NCI-H82 (cell line): ENCODE results near the gene MIDN.

Experiments
- DNase-seq: peaks from one replicate; lab custom pipeline; 2025; lab: John Stamatoyannopoulos, UW

MIDN gene

DNA sequence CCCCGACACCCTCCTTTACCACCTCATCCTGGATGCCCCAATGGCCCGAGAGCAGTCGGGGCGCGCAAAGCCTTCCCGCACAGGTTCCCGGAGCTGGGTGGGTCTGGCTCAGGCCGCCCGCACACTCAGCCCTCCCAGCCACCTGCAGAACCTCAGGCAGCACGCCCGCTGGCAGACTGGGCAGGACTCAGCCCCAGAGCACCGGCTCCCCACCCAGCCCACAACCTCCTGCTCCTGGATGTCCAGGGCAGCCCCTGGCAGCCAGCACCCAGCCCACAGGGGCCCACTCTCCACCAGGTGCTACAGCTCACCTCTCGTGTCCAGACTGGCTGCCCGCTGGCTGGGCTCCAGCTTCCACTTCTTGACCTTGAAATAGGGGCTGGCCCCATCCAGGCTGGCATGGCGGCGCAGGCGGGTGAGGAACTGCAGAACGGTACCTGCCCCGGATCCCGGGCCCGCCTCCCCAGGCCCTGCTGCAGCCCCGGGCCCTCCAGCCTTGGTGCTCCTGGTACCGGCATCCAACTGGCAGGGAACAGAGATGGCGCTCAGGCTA, 15.2 kb upstream of the MIDN start:
- DNase-seq: no peak

DNA sequence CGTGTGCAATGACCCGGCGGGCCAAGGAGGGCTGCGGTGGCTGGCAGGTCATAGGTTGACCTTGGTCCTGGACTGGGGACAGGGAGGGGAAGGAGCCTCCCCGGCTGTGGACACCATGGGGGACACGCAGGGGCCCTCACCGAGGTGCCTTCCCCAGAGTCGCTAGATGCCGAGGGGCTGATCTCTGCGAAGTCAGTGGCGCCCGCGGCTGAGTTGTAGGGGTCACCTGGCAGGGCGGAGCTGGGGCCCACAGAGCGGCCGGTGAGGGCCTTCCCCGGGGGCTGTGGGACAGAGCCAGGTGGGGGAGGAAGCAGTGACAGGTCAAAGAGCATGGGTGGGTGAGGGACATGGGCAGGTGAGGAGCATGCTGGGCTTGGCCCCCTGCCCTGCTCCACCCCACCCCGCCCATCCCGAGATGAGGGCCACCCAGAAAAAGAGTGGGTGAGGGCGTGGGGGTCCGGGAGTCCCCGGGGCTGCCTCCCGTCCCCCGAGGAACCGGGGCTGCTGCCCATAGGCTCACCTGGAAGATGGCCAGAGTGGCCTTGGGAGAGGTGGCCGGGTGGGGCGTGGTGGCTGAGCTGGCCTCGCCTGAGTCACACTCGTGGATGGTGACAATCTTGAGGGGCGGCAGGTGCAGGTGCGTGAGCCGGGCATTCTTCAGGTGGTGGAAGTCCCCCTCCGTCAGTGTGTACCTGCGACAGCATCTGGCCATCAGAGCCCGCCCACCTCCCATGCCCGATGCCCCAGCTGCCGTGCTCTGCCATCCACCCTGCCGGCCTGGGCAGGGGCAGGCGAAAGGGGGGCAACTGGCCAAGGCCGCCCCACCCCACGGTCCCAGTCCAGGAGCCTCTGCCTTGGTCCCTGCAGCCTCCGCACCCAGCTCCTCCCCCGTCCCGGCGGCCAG, 14.1 kb upstream of the MIDN start:
- no peak for DNase-seq

DNA sequence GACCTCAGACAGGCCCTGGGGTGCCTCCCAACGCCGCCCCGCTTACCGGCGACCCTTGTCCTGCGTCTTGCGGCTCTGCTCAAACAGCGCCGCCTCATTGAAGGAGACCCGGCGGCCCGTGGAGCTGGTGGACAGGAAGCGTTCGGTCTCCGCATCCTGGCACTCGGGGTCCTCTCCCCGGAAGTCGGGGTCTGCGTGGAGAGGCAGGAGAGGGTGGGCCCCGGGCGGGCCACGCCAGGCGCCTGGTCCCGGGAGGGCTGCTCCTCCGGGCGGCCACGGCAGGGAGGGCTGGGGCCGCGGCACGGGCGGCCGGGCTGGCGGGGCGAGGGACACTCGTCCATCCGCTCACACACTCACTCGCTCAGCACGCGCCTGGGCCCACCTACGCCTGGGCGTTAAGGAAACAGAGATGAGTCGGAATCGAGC, 13.4 kb upstream of the MIDN start:
- DNase-seq: no peak

DNA sequence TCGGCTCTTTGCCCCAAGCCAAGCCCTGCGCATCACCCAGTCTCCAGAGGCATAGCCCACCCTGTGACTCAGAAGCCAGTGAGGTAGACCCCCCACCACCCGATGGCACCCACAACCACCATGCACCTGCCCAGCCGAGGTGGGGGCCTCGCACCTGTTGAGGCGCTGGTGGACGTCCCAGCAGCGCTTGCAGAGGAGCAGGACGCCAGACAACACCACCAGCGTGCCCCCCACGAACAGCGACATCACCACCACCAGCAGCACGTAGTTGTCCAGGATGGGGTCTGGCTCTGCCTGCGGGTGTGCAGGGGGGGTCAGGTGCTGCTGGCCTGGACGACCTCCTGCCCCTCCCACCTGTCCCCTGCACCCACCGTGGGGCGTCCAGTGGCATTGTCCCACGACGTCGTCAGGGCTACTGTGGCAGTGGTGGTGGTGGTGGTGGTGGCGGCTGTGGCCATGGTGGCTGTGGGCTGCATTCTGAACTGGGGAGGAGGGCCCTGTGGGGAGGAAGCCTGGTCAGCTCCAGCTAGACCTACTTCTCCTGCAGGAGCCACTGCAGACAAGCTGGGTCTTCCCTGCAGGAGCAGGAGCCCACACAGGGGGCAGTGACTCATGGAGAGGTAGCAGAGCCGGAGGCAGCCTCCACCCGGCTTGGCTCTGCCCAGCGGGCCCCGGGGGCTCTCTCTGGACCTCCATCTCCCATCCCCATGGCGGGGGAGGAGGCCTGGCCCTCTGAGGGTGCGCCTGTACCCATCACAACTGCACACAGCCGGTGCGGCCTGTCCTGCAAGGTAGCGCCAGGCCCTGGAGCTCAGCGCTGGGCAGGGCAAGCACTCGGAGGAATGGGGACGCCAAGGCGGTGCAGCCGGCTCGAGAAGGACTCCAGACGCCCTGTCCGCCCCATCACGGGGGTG, 12.5 kb upstream of the MIDN start:
- no peak for DNase-seq

DNA sequence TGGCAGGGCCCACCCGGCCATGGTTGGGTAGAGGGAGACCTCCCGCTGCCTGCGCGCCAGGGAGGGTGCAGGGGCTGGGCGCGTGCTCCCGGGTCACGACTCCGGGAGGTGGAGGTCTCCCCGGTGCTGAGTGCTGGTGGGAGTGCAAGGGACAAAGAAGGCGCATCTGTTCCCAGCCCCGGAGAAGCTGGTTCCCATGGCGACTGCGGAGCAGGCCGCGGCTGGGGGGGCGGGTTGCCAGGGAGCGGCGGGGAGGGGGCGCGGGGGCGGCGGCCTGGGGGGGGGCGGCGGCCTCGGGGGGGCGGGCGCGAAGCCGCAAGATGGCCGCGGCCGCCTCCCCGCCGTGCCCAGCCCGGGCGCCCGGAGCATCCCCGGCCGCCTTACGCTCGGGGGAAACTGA, 11.8 kb upstream of the MIDN start:
- DNase-seq: peak; percentile 28

DNA sequence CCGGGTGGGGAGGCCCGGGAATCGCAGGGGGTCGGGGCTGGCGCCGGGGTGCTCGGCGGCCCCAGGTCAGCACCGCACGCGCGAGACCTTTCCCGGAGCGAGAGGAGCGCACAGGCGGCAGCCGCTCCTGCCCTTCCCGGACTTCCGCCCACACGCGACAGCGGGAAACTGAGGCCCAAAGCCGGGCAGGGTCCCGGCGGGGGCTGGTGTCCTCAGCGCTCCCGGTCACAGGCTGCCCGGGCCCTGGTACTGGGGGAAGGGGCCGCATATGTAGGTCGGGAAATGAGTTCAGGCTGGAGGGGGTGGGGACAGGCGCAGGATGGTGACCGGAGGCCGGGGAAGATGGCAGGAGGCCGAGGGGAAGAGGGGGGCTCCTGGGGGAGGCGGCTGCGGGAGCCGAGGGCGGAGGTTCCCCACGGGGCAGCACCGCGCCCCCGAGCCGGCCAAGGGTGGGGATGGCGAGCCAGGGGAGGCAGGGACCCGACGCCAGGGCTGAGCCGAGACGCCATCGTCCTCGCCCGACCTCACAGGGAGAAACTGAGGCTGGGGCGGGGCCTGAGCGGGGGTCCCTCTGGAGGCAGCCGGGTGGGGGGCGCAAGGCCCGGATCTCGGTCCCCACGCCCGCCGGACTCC, 11.2 kb upstream of the MIDN start:
- peak; percentile 14 for DNase-seq

DNA sequence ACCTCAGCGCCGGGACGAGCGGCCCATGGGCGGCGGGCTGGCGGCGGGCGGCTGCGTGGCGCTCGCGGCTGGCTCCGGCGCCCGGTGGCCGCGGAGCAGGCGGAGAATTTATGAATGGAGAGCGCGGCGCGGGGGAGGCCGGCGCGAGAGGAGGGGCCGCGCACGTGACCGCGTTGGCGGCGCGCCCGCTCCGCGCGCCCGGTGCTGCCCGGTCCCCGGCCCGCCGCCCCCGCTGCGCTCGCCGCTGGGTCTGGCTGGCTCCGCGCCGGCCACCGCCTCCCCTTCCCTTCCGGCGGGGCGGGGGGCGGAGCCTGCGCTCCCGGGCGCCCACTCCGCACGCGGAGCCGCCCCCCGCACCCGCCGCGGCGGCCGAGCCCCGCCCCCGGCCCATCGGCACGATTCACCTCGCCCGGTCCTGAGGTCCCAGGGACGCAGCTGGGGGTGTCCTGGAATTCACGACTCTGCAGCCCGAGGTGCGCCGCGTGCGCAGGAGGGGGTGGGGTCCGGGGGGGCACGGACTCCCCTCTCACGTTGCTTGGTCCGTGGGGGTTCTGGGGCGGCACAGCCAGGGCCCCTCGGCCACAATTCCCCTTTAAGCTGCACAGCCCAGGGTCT, 10.5 kb upstream of the MIDN start, which contains the start of gene CBARP:
Gene CBARP (minus strand): TSS at position 252 of the 615 bp plus-strand sequence. CDS start 1,905 bp downstream, outside the sequence.
- DNase-seq: peak; percentile 59

DNA sequence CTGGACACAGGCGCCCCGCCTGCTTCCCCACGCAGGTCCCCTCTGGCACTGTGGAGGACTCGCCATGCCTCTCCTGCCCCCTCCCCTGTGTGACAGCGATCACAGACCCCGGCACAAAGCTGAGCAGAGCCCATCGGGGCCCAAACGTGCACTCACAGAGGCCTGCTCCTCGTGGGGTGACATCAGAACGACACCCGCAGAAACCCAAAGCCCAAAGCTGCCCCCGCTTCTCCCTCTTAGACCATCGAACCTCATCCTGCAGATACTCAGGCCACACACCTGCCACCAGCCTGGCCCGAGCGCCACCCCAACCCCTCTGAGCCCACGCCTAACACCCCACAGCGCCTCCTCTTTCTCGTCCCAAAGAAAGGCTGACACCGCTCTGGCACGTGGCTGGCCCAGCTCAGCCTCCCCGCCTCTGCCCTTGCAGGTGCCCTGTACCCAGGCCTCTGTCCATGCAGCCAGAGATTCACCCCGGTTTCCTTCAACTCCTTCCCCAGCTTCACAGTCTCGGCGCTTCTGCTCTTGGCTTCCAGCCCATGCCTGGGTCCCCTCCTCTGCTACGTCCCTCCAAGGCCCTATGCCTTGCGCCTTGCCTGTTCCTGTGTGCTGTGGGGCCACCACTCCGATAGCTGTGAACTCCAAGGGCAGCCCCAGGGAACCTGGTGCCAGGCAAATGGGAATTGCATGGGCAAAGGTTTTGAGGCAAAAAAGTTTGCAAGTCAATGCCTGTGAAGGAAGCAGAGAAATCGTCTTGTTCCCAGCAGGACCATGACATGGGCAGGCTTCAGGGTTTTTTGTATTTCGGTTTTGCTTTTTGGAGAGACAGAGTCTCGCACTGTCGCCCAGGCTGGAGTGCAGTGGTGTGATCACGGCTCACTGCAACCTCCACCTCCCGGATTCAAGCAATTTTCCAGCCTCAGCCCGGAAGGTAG, 9.7 kb upstream of the MIDN start:
- no peak for DNase-seq

DNA sequence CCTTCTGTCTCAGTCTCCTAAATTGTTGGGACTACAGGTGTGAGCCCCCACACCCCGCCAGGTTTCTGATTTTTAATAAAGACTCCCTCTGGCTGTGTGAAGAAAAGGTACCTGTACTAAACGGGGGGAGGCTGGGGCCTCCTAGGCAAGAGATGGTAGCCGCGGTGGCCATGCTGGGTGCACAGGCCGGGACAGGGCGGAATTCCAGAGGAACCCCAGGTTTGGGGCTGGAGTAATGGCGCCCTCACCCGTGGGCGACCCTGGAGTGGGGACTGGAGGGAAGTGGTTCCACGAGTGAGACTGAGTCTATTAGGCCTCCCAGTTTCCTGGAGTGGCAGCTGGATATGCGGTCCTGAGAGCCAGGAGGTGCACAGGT, 9.0 kb upstream of the MIDN start:
- DNase-seq: no peak

DNA sequence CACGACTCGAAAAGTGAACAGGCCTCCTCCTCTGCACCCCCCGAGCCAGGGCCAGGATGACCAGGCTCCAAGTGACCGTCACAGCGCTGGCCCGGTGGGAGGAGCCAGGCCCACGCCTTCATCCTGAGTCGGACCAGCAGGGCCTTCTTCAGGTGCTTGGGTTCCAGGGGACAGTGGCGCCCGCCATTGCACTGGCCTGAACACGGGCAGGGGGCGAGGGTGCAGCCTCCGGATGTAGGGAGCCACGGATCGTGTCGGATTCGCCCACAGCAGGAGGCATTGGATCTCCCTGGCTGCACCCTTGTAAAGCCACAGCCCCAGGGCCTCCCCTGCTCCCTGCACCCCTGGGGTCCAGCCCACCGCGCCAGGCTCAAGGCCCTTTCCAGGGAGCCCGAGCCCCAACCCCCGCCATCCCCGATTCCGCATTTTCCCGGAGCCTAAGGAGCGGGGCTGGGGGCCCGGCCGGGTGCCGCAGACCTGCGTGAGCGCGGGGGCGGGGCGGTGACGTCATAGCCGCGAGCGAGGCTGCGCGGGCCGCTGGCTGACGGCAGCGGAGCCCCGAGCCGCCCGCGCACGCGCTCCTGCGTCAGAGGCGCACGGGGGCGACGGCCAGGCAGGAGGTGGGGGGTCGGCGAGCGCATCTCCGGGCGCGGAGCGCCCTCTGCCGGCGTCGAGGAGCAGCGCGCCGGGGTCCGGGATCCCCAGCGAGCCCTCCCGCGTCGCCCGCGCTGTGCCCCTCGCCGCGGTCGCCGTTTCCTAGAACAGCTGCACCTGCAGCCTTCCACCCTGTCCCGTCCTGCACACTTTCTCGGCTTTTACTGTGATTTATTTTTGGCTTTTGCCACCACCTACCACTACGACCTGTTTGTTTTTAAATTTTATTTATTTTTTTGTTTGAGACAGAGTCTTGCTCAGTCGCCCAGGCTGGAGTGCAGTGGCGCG, 8.3 kb upstream of the MIDN start:
- peak; percentile 89 for DNase-seq

DNA sequence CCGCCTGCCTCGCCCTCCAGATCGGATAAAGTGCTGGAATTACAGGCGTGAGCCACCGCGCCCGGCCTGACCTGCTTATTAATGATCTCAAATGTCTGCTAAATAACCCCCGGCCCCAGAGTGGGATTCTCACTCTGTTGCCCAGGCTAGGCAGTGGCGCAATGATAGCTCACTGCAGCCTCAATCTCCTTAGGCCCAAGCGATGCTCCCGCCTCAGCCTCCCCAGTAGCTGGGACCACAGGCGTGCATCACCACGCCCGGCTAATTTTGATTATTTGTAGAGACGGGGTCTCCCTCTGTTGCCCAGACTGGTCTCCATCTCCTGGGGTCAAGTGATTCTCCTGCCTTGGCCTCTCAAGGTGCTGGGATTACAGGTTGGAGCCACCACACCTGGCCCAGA, 7.5 kb upstream of the MIDN start:
- DNase-seq: peak; percentile 23

DNA sequence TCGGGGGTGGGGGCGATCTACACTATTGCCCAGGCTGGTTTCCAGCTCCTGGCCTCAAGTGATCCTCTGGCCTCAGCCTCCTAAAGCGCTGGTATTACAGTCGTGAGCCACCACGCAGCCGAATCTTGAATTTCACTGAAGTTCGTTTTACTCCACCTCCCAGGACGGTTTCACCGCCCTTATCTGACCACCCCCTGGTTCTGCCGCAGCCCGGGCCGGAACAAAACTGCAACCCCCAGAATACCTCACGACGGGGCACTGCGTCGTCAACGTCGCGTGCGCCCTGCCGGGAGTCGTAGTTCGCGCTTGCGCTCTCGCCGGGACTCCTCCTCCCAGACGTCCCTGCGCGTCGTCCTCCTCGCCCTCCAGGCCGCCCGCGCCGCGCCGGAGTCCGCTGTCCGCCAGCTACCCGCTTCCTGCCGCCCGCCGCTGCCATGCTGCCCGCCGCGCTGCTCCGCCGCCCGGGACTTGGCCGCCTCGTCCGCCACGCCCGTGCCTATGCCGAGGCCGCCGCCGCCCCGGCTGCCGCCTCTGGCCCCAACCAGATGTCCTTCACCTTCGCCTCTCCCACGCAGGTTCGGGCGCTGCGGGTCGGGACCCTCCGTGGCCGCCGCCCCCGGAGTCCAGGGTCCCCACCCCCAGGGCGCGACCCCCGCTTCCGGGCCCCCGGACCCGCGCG, 6.8 kb upstream of the MIDN start, which contains the start of gene ATP5F1D:
Gene ATP5F1D (plus strand): TSS at position 335 of the 679 bp plus-strand sequence. CDS start 100 bp downstream, at position 435.
- DNase-seq: peak; percentile 94

DNA sequence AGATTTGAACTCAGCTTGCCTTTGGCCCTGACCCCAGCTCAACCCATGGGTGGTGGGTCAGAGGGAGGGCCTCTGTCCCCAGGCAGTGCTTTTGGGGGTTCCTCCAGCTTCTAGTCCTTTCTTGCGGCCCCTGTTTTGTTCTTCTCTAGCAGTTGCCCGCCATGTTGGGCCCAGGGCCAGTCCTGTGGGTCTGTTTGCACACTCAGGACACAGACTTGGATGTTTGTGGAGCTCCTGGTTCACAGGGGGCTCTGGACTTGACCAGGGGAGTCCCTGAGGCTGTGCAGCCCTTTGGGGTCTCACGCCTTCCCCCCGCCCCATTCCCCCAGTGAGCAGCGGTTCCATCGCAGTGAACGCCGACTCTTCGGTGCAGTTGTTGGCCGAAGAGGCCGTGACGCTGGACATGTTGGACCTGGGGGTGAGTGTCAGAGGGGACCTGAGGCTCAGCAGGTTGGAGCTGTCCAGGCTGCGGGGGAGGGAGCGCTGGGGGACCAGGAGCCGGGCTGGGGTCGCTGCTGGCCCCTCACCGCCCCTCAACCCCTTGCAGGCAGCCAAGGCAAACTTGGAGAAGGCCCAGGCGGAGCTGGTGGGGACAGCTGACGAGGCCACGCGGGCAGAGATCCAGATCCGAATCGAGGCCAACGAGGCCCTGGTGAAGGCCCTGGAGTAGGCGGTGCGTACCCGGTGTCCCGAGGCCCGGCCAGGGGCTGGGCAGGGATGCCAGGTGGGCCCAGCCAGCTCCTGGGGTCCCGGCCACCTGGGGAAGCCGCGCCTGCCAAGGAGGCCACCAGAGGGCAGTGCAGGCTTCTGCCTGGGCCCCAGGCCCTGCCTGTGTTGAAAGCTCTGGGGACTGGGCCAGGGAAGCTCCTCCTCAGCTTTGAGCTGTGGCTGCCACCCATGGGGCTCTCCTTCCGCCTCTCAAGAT, 4.4 kb upstream of the MIDN start:
- DNase-seq: peak; percentile 81

DNA sequence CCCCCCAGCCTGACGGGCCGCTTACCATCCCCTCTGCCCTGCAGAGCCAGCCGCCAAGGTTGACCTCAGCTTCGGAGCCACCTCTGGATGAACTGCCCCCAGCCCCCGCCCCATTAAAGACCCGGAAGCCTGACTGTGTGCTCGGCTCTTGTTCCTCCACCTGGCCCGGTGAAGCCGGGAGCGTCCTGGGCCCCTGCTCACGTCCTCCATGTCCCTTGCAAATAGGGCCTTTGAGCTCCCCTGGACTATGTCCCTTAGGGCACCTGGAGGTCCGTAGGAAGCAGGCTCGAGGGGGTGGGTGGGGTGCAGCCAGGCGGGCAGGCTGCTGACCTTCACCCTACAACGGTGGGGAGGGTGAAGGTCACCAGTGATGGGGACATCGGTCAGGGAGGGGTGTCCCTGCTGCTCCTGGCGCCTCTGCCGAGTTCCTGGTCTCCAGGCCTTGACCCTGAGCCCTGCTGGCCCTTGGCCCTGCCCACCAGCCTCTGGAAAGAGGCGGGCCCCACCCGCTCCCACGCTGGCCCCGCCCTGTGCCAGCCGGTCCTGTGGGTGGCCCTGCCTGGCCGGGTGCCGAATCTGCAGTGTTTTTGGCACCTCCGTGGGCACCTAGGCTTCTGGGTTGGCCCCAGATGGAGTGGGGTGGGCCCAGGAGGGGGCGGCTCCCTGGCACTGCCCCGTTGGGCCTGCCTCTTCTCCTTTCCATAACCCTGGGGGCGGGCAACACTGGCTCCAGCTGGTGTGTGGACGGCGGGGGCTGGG, 3.5 kb upstream of the MIDN start:
- DNase-seq: no peak

DNA sequence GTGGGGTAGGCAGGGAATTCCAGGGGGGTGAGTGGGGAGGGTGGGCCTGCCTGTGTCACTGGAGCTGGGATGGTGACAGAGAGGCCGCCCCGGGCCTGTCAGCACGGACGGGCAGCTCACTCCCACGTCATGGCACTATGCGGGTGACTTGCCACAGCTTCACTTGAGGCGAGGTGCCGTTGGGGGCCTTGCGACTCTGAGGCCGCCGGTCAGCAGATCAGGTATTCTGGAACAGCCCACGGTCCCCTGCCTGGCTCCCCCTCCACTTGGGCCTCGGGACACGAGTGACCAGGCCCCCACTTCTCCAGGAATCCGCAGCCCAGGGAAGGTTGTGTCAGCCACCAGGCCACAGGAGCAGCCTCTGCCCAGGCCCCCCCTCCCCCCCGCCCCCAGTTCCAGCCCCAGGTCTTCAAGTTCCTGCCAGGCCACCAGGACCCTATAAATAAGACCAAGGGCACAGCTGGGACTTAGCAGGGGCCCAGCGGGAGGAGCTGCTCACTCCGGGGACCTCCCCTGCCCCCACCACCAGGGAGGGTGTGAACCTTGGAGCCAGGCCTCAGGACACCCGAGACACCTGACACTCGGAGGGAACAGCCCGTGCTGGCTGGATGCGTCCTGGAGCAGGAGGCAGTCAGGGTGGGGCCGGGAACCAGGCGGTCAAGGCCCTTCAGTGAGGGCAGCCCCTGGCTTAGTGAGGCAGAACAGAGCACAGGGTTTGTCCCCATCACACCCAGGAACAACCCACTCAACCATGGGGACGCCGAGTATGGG, 2.7 kb upstream of the MIDN start:
- peak; percentile 26 for DNase-seq
